Stimulated activated naive CD8-positive, alpha-beta T cell treated with anti-CD3 and anti-CD28 coated beads, Interleukin-15, Interleukin-2, amounts not matched to agents 100 U/mL and 50 U/mL, for 24 hours (primary cell): ENCODE data around the gene ANKFN1.

Experiments used
- ATAC-seq: fragments of 150-1000 bp; cut with Tn5 transposase; one replicate; pipeline ENCODE4 v1.10.0; 2021
- DNase-seq: peaks from one replicate; pipeline ENCODE4 v3.0.0; 2021

ANKFN1 gene

GRCh38 chr17:56152874-56153602, at the start of gene ANKFN1:
Gene ANKFN1, plus strand, starts transcription at chr17:56153475. Its CDS starts 59,193 bp downstream, at chr17:56212668.
- no peak for DNase-seq
- no peak for ATAC-seq

DNA sequence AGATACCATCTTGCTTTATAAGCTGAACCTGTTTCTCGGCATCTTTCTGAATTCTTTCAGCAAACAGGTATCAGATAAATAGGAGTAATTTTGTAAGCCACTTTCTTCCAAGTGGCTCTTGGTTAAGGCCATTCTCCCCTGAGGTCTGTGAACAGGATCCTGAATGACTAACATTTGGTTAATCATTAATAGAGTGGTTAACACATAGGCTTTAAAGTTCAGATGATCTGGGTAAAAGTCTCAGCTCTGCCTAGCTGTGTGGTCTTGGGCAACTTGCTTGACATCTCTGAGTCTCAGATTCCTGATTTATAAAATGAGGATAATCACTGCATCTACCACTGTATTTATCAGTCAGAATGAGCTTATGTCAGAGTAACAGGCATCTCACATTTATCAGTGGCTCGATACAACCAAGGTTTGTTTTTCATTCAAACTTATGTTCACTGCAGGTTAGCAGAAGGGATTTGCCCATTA, 44.4 kb upstream of the ANKFN1 start:
- no peak for DNase-seq
- ATAC-seq: no peak

GRCh38 chr17:56109836-56110235, 43.4 kb upstream of the ANKFN1 start:
- DNase-seq (no peak), ATAC-seq (no peak)

- no peak for DNase-seq
- no peak for ATAC-seq
These were observed 42.7 kb upstream of the ANKFN1 start for GRCh38 chr17:56110463-56111135.

GRCh38 chr17:56111706-56112485, 41.4 kb upstream of the ANKFN1 start:
- ATAC-seq: no peak
- DNase-seq: no peak

DNA sequence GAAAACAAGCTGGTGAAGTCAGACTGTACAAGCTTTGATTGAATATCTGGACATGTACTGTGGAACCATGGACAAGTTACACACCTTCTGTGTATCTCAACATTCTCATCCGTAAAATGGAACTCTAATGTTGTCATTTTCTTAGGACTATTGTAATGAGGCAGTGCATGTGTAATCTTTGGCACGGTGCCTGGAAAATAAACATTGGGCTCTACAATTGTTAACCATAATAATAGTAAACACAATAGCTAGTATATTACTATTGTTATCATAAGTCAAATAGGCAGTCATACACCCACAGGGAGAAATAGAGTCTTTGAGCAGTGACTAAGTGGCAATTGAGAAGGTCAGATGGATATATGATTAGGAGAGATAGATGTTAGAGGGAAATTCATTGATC, 39.8 kb upstream of the ANKFN1 start:
- DNase-seq: no peak
- no peak for ATAC-seq

- no peak for DNase-seq
- ATAC-seq: no peak
These were observed 38.8 kb upstream of the ANKFN1 start for GRCh38 chr17:56114469-56114868.

GRCh38 chr17:56119191-56119590, 34.1 kb upstream of the ANKFN1 start:
- DNase-seq: no peak
- no peak for ATAC-seq

DNA sequence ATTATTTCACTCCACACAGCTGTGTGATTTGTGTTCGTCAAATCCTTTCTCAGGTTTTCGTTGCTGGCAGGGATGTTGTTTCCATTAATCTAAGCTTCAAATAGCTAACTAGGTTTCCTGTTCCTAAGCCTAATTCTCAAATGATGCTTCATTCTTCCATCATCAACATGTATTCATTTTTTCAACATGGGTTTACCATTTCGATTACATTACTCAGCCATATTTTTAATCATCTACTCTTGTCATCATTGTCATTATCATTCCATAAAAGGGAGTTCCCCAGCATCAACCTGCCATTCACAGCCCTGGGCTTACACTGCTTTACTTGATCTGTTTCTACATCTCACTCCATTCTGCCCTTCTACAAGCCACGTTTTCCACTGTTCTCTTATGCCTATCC, 33.3 kb upstream of the ANKFN1 start:
- ATAC-seq (no peak), DNase-seq (no peak)

- DNase-seq (no peak), ATAC-seq (no peak)
These were observed 31.9 kb upstream of the ANKFN1 start for GRCh38 chr17:56121191-56122051.

GRCh38 chr17:56125830-56126819, 27.1 kb upstream of the ANKFN1 start:
- peak; percentile 3 for DNase-seq
- no peak for ATAC-seq

DNA sequence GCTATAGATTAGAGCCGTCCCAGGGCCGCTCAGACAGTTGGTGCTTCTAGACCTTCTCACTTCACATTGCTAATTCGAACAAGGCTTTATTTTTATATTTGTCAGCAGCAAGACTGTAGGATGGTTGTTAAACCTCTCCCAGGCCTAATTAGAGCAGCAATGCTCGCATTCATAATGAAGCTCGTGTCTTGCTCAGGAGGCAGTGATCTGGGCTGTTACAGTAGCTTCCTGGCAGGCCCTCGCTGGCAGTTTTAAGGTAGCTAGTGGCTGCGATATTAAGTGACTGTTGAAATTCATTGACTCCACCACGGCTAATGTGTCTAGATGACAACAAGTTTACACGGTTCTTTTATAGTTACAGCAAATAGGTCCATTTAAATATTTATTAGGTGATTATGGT, 23.2 kb upstream of the ANKFN1 start:
- ATAC-seq (no peak), DNase-seq (no peak)

GRCh38 chr17:56130631-56131030, 22.6 kb upstream of the ANKFN1 start:
- ATAC-seq (no peak), DNase-seq (no peak)

DNA sequence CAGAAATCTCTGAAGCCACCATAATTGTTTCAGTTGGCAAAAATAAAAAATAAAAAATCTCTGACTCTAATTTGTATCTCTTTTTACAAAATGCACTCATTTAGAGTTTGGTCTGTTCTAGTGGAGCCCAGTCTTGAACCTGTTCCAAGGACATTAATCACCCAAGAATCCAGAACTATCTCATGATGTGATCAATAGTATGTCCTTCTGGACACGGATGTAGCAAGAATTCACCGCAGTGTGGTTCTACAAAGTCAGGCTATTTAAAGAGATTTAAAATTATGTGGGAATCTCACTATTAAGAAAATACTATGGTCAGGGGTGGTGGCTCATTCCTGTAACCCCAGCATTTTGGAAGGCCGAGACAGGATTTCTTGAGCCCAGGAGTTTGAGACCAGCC, 21.8 kb upstream of the ANKFN1 start:
- no peak for ATAC-seq

GRCh38 chr17:56136301-56136700, 17.0 kb upstream of the ANKFN1 start:
- ATAC-seq (no peak), DNase-seq (no peak)

More for the DNA sequence above, 21.8 kb upstream of the ANKFN1 start:
- no peak for DNase-seq

DNA sequence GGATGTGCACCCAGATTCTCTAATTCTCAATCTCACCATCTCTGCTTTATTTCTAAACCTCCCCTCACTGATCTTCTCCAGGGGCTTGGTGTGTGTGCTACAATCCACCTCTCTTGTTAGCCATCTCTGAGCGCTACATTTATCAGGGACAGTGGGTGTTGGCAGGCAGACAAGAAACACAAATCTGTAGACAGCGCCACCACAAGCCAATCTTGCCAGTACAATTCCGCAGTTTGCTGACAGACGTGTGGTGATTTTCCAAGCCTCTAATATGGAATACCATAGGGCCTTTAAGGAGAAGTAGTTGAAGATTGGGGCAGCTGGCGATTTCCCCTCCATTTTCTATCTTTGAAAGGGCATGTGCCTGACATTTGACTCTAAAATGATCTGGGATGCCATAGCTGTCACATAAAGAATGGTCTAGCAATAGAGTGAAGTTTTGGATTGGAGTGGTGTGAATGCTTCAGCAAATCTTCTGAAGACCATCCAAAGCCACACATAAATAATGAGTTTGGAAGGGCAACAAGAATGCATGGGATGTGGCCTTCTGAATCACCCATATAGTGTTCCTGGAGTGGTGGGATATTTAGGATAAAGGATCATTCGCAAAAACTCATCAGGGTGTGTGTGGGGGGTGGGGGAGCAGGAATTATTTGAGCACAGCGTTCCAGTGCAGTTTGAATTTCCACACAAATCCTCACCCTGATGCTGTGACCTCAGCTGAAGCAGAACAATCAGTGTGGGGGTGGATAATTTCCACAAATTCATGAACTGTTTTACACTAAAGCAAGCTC, 12.0 kb upstream of the ANKFN1 start:
- ATAC-seq: no peak
- no peak for DNase-seq

DNA sequence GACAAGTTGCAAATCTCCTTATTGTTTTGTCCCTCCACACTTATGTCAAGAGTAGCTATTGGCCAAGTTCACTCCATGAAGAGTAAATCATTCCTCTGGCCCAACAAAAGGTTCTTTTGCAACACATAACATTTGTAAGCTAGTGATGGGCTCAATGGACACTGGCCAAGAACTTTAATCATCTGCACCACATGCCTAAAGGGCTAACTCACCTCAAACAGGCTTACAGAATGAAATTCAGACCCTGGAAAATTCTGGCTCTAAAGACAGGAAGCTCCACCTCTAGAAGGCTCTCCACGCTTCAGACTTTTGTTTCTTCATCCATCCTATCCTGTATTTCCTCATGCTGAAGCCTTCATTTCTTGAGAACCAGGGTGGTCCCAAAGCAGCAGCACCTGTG, 10.9 kb upstream of the ANKFN1 start:
- ATAC-seq (no peak), DNase-seq (no peak)

GRCh38 chr17:56142781-56143180, 10.5 kb upstream of the ANKFN1 start:
- DNase-seq: no peak

GRCh38 chr17:56144223-56144622, 9.1 kb upstream of the ANKFN1 start:
- no peak for ATAC-seq
- no peak for DNase-seq

More at GRCh38 chr17:56142781-56143180, 10.5 kb upstream of the ANKFN1 start:
- ATAC-seq: no peak

DNA sequence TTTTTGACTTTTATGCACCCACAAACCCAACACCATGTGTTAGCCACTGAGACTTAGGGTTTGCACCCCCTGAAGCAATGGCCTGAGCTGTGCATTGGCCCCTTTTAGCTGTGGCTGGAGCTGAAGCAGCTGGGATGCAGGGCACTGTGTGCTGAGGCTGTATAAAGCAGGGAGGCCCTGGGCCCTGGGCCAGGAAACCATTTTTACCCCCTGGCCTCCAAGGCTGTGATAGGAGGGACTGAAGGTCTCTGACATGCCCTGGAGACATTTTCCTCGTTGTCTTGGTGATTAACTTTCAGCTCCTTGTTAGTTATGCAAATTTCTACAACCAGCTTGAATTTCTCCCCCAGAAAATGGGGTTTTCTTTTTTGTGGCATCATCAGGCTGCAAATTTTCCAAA, 6.7 kb upstream of the ANKFN1 start:
- no peak for DNase-seq
- ATAC-seq: no peak
